Esophagus muscularis mucosa (tissue), 4 donors: ENCODE data around the gene FAM20B. TPM values are rescaled to one million over a fixed set of nuclear protein-coding genes. Genes with fewer than 3 reads are reported as not detected.

Experiments
- DNase-seq: peaks from one replicate; pipeline ENCODE4 v3.0.0-alpha.2; 2017; ENCODE audit errors: extremely low spot score
- H3K27ac ChIP-seq, 4 donors: fragments of 200-600 bp; sonication (generic); replicated peaks in 1 of 4; 1 replicate in 3 of 4; 2 replicates in 1 of 4; pipeline ENCODE4 v1.5.1; 2016 to 2019; ENCODE audit warnings: mild to moderate bottlenecking in 1 of 4
- H3K27me3 ChIP-seq, 4 donors: fragments of 200-600 bp; sonication (generic); one replicate each; pipeline versions ENCODE4 v1.5.1 to v1.6.0; 2016 to 2019
- H3K36me3 ChIP-seq, 4 donors: fragments of 200-600 bp; sonication (generic); one replicate each; pipeline ENCODE4 v1.5.1; 2016 to 2019
- H3K4me1 ChIP-seq, 4 donors: fragments of 200-600 bp; sonication (generic); one replicate each; pipeline ENCODE4 v1.5.1; 2016 to 2019
- H3K4me3 ChIP-seq, 4 donors: fragments of 200-600 bp; sonication (generic); 1 replicate in 2 of 4; 2 replicates in 2 of 4; pipeline ENCODE4 v1.5.1; 2016 to 2019; ENCODE audit warnings: mild to moderate bottlenecking in 4 of 4, moderate library complexity in 1 of 4
- H3K9me3 ChIP-seq, 4 donors: fragments of 200-600 bp; sonication (generic); 1 replicate in 3 of 4; 2 replicates in 1 of 4; pipeline ENCODE4 v1.5.1; 2016 to 2019
- EP300 ChIP-seq: sonication (generic); formaldehyde crosslinking; IDR thresholded peaks from one replicate; pipeline ENCODE4 v1.6.1; 2017; ENCODE audit warnings: antibody characterized with exemption
- POLR2A ChIP-seq: fragments of 450-650 bp; IDR thresholded peaks from one replicate; pipeline ENCODE4 v1.6.1; 2017; ENCODE audit warnings: antibody characterized with exemption, moderate library complexity, mild to moderate bottlenecking, low read depth
- POLR2AphosphoS5 ChIP-seq, 2 donors: sonication (generic); formaldehyde crosslinking; IDR thresholded peaks; one replicate each; pipeline ENCODE4 v1.6.1; 2017; ENCODE audit warnings: antibody characterized with exemption in 2 of 2
- WGBS: methylation state at CpG from one replicate; pipeline ENCODE4 v1.1.5; 2018; 5-methylcytosine and 5-hydroxymethylcytosine counted together
- intact Hi-C: fragments of 100-400 bp; cut with DNase I; formaldehyde crosslinking; loops from one replicate; pipeline ENCODE4 v1.15.1; 2023
- total RNA-seq, 4 donors: library from RNA; depleted of rRNA; stranded (reverse); fragments of >200 nt; gene quantifications; one replicate each; pipeline versions ENCODE4 v1.1.0 to v1.2.1, GENCODE V29; 2016
- TF ChIP-seq, protein P1 (sequence below), 3 experiments: fragments of 200-600 bp in 2 of 3; fragments of 450-650 bp in 1 of 3; sonication (generic) in 2 of 3; IDR thresholded peaks; one replicate each; pipeline ENCODE4 v1.5.1; 2017 to 2019; ENCODE audit warnings: antibody characterized with exemption in 3 of 3, mild to moderate bottlenecking in 2 of 3, moderate library complexity in 1 of 3

The FAM20B gene
- total RNA-seq, 4 donors from 2014 or later = 63.8 to 83.5 (median 66.5) TPM

DNA sequence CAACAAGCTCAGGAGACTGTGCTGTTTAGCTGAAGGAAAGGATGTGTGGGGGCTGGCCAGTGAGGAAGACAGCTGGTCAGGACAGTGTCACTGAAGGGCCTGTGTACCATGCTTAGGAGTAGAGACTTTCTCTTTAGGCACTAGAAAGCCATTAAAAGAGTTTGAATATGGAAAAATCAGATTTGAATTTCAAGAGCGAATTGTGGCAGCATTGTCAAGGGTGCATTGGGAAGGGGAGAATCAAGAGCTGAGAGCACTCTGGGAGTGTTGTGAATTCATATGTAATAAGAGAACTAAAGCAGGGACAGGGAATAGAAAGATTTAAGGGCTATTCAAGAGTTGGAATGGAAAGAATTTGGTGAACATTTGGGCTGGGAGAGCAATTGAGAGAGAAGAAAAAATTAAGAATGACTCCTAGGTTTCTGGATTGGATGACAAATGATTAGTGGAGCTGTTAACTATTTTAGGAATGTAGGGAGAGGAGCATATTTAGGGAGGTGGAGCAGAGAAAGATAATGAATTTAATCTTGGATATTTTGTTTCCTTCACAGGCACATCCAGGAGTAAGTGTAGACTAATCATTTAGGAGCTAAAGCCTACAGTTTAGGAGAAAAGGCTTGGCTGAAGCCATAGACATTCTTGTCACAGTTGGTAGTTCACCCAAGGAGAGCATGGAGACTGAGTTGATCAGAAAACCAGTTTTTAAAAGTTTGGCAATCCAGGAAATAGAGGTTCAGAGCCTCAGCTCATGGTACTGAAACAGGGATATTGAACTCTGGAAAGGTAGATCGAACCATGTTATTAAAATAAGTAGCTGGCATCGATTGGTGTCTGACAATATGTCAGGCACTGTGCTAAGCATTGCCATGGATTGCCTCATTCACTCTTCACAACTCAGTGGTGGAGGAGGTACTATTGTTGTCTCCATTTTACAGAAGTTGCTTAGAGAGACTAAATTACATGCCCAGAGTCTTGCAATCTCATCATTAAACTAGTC is 33.1 kb downstream of the FAM20B start:
- Histone ChIP-seq H3K4me1 (peaks cover 0 to 8% (median 3%) of the 10 kb centered on the region in 4 donors), H3K27me3 (no peaks in the 10 kb centered on the region), H3K36me3 (peaks cover 2 to 44% (median 27%) of the 10 kb centered on the region in 4 donors), H3K4me3 (no peak overlapping the region), H3K9me3 (no peaks in the 10 kb centered on the region), H3K27ac (no peak overlapping the region)
- TF ChIP-seq EP300 (no peak), POLR2A (no peak), POLR2AphosphoS5 (IDR thresholded peaks at IDR 0.05) (no peak)
- TF ChIP-seq, protein P1, sequence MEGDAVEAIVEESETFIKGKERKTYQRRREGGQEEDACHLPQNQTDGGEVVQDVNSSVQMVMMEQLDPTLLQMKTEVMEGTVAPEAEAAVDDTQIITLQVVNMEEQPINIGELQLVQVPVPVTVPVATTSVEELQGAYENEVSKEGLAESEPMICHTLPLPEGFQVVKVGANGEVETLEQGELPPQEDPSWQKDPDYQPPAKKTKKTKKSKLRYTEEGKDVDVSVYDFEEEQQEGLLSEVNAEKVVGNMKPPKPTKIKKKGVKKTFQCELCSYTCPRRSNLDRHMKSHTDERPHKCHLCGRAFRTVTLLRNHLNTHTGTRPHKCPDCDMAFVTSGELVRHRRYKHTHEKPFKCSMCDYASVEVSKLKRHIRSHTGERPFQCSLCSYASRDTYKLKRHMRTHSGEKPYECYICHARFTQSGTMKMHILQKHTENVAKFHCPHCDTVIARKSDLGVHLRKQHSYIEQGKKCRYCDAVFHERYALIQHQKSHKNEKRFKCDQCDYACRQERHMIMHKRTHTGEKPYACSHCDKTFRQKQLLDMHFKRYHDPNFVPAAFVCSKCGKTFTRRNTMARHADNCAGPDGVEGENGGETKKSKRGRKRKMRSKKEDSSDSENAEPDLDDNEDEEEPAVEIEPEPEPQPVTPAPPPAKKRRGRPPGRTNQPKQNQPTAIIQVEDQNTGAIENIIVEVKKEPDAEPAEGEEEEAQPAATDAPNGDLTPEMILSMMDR (IDR thresholded peaks at IDR 0.05) = no peak
- intact Hi-C loops = no loop called here
- 98% methylated on average over 3 of the region's 3 CpGs for WGBS
- no peak for DNase-seq

- Histone ChIP-seq H3K36me3 (peaks cover 26 to 50% (median 38%) of the 10 kb centered on the region in 4 donors), H3K4me3 (no peak overlapping the region), H3K9me3 (no peaks in the 10 kb centered on the region), H3K27me3 (no peaks in the 10 kb centered on the region), H3K4me1 (peaks cover 0 to 8% (median 3%) of the 10 kb centered on the region in 4 donors), H3K27ac (no peak overlapping the region)
- WGBS = 89% methylated on average over 8 of the region's 8 CpGs
- intact Hi-C loops = no loop called here
- no peak for DNase-seq
- TF ChIP-seq, protein P1 (IDR thresholded peaks at IDR 0.05) = no peak
- TF ChIP-seq EP300 (no peak), POLR2AphosphoS5 (IDR thresholded peaks at IDR 0.05) (no peak), POLR2A (no peak)
Measured at GRCh38 chr1:179061360-179062282, 35.9 kb downstream of the FAM20B start.

- no peak overlapping the region for H3K4me3 ChIP-seq
- no peak overlapping the region for H3K27ac ChIP-seq
- H3K36me3 ChIP-seq = peaks cover 40 to 71% (median 54%) of the 10 kb centered on the region in 4 donors
- no peaks in the 10 kb centered on the region for H3K9me3 ChIP-seq
- H3K4me1 ChIP-seq = no peaks in the 10 kb centered on the region
- WGBS = 98% methylated on average over 4 of the region's 4 CpGs
- intact Hi-C loops = no loop called here
- no peaks in the 10 kb centered on the region for H3K27me3 ChIP-seq
- TF ChIP-seq EP300 (no peak), POLR2AphosphoS5 (IDR thresholded peaks at IDR 0.05) (no peak), POLR2A (no peak)
- TF ChIP-seq, protein P1 (IDR thresholded peaks at IDR 0.05) = no peak
- no peak for DNase-seq
Measured at GRCh38 chr1:179066471-179066870, 40.8 kb downstream of the FAM20B start.

- Histone ChIP-seq H3K4me1 (peaks cover 7 to 14% (median 10%) of the 10 kb centered on the region in 4 donors), H3K9me3 (no peaks in the 10 kb centered on the region), H3K27me3 (no peaks in the 10 kb centered on the region), H3K27ac (no peak overlapping the region), H3K4me3 (no peak overlapping the region), H3K36me3 (peaks cover 2 to 26% (median 16%) of the 10 kb centered on the region in 4 donors)
- TF ChIP-seq POLR2A (no peak), EP300 (no peak), POLR2AphosphoS5 (IDR thresholded peaks at IDR 0.05) (no peak)
- TF ChIP-seq, protein P1 (IDR thresholded peaks at IDR 0.05) = no peak
- DNase-seq = no peak
- intact Hi-C loops = no loop called here
- 86% methylated on average over 7 of the region's 7 CpGs for WGBS
Measured at GRCh38 chr1:179077396-179077795, 51.7 kb downstream of the FAM20B start.
